GM18520 (cell line): ENCODE data around the gene ARMC9.
"Not testable (repeated sequence)": the region's sequence is repeated elsewhere in the genome, so short reads cannot be mapped to it uniquely, and the experiment has no call there.

Experiments used
- ATAC-seq: cut with Tn5 transposase; IDR thresholded peaks from one replicate; pipeline ENCODE4 v1.9.1; 2021; ENCODE audit not compliant: unreplicated experiment

Gene ARMC9

DNA sequence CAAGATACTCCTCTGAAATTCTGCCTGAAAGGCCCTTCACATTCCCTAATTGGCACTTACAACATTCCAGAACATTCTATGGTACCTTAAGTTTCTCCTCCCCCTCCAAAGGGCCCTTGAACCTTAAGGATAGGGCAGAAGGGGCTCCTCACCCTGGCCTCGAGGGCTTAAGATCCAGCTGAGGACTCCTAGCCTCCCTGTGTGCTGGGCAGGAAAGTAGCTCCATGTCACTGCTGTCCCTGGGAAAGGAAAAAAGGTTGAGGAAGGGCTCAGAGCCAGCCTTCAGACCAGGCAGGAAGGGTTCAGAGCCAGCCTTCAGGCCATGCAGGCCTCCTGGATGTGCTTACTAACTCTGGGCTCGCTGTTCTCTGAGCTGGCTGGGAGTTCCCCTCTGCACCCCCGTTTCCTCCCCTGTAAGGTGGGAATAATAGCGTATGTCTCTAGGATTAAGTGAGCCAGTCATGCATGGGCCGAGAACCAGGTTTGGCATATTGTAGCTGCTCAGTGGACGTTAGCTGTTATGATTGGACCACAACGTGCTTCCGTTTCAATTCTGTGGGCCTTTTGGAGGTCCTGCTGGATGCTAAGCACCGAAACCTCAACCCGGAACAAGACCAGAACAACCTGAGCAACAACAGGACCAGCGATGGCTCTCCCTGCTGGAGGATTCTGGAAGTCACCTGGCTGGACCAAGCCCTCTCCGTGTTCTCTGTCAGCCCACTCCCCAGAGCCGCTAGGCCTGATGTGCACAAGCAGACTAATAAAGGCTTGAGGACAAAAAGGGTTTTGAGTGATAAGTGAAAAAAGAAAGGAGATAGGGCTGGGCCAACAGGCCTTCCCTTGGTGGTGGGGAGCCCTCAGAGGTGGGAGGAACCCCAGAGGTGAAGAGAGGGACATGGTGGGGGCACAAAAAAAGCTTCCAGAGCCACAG lies 196.0 kb downstream of the ARMC9 start:
- peak; percentile 33 for ATAC-seq

DNA sequence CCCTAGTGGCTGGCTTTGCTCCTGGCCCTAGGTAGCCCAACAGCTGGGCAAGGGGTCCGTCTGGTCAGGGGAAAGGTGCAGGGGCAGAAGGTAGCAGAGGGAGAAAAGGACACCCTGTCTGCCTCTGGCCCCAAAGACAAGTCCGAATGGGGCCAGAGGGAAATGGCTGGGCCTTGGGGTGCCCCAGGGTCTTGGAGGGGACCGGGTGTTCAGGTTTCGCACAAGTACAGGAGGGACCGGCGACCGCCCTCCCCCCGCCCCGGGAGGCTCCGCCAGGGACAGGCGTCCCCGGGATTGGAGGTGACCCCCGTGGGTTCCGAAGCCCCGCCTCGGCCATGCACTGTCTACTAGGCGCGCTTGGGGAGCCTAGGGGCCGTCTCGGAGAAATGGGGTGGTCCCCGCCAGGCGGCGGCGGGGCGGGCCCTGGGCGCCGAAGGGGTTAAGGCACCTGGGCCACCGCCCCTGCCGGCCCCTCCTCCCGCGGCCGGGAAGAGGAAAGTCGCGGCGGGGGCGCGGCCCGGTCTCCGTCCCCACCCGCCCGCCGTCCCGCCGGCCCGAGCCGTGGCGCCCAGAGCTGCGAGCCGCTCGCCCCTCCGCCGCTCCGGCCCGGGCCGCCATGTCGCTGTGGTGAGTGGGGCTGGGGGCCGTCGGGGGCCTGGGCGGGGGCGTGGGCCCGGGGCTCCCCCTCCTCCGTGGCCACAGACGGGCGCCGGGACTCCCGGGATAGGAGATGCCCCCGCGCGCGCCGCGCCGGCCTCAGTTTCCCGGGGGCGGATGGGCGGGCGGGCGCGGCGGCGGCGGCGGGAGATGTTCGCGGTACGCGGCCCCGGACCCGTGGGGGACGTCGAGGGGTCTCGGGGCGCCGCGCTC lies 197.0 kb downstream of the ARMC9 start, which contains the start of gene B3GNT7:
TSS of gene B3GNT7 (plus strand) at position 523 of the 870 bp plus-strand sequence. CDS start at position 617, 94 bp downstream.
- ATAC-seq, result no peak

GRCh38 chr2:231396058-231396821 lies 197.8 kb downstream of the ARMC9 start:
- ATAC-seq, result no peak

DNA sequence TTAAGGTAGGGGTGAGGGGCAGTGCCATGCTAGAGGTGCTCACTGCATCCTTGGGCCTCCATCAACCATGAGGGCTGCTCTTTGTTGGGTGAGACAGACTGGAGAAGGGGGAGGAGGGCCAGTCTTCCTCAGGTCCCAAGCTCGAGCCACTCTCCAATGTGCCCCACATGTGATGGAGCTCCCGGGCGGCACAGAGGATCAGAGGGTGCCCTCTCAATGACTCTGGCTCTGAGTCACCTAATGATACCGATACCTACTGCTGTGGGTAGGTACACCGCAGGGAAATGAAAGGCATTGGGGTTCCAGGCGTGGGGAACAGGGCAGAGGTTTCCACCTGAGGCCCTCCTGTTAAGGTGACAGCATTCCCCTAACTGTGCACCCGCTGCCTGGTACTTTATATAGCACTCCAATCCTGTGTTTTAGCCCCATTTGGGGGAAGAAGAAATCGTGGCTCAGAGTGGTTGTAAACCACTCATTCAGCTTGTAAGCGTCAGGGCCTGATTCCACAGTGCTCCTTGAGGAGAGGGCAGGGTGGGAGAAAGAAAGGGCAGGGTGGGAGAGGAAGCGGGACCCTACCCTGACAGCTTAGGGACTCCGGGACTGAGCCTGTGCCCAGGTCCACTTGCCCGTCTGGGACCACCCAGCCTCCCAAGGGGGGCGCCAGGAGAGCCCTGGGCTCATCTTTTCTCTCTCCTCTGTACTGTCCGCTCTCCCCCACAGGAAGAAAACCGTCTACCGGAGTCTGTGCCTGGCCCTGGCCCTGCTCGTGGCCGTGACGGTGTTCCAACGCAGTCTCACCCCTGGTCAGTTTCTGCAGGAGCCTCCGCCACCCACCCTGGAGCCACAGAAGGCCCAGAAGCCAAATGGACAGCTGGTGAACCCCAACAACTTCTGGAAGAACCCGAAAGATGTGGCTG lies 198.8 kb downstream of the ARMC9 start:
- no peak for ATAC-seq

- no peak for ATAC-seq
Observed at GRCh38 chr2:231397928-231398294, 199.5 kb downstream of the ARMC9 start.

GRCh38 chr2:231398585-231398984 lies 200.2 kb downstream of the ARMC9 start:
- ATAC-seq, result no peak

- ATAC-seq, result no peak
Observed at GRCh38 chr2:231399046-231399852, 200.8 kb downstream of the ARMC9 start.

- no peak for ATAC-seq
Observed at GRCh38 chr2:231399853-231400680, 201.6 kb downstream of the ARMC9 start.

- not testable (repeated sequence) for ATAC-seq
Observed at GRCh38 chr2:231400681-231401080, 202.2 kb downstream of the ARMC9 start.

- ATAC-seq, result not testable (repeated sequence)
Observed at GRCh38 chr2:231401101-231401500, 202.7 kb downstream of the ARMC9 start.

DNA sequence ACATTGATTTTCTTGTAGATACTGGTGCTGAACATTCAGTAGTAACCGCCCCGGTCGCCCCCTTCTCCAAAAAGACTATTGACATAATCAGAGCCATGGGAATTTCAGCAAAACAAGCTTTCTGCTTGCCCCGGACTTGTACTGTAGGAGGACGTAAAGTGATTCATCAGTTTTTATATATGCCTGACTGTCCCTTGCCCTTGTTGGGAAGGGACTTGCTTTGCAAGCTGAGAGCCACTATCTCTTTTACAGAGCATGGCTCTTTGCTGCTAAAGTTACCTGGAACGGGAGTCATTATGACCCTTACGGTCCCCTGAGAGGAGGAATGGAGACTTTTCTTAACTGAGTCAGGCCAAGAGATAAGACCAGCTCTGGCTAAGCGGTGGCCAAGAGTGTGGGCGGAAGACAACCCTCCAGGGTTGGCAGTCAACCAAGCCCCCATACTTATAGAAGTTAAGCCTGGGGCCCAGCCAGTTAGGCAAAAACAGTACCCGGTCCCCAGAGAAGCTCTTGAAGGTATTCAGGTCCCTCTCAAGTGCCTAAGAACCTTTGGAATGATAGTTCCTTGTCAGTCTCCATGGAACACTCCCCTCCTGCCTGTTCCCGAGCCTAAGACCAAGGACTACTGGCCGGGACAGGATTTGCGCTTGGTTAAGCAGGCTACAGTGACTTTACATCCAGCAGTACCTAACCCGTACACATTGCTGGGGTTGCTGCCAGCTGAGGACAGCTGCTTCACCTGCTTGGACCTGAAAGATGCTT lies 205.2 kb downstream of the ARMC9 start:
- ATAC-seq, result not testable (repeated sequence)

- not testable (repeated sequence) for ATAC-seq
Observed at GRCh38 chr2:231404183-231404578, 205.8 kb downstream of the ARMC9 start.

GRCh38 chr2:231405601-231406367 lies 207.4 kb downstream of the ARMC9 start:
- ATAC-seq, result not testable (repeated sequence)

DNA sequence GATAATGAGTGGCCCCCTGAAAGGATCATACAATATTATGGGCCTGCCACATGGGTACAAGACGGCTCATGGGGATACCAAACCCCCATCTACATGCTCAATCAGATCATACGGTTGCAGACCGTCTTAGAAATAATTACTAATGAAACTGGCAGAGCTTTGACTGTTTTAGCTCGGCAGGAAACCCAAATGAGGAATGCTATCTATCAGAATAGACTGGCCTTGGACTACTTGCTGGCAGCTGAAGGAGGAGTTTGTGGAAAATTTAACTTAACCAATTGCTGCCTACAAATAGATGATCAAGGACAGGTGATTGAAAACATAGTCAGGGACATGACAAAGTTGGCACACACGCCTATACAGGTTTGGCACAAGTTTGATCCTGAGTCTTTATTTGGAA lies 209.3 kb downstream of the ARMC9 start:
- ATAC-seq, result not testable (repeated sequence)

GRCh38 chr2:231408304-231408703 lies 209.9 kb downstream of the ARMC9 start:
- ATAC-seq, result not testable (repeated sequence)

- no peak for ATAC-seq
Observed at GRCh38 chr2:231409776-231410175, 211.3 kb downstream of the ARMC9 start.
